Testis (tissue), 3 donors: ENCODE measurements around the gene WDR82. TPM values are rescaled to one million over a fixed set of nuclear protein-coding genes. Genes with fewer than 3 reads are reported as not detected.

Experiments
- DNase-seq: peaks from one replicate; pipeline ENCODE4 v3.0.0-alpha.2; 2019
- H3K27ac ChIP-seq, 2 donors: fragments of 200-600 bp; sonication (generic); one replicate each; pipeline ENCODE4 v1.5.1; 2019
- H3K27me3 ChIP-seq: fragments of 200-600 bp; sonication (generic); one replicate; pipeline ENCODE4 v1.5.1; 2019
- H3K36me3 ChIP-seq: fragments of 200-600 bp; sonication (generic); one replicate; pipeline ENCODE4 v1.5.1; 2017; ENCODE audit warnings: low read depth; ENCODE audit errors: missing control alignments
- H3K4me1 ChIP-seq: fragments of 200-600 bp; sonication (generic); one replicate; pipeline ENCODE4 v1.5.1; 2019
- H3K4me3 ChIP-seq, 2 donors: fragments of 200-600 bp; sonication (generic); one replicate each; pipeline ENCODE4 v1.5.1; 2017 to 2019
- H3K9me3 ChIP-seq: fragments of 200-600 bp; sonication (generic); one replicate; pipeline ENCODE4 v1.5.1; 2017
- POLR2A ChIP-seq: fragments of 450-650 bp; IDR thresholded peaks from one replicate; pipeline ENCODE4 v1.6.1; 2017; ENCODE audit warnings: antibody characterized with exemption, mild to moderate bottlenecking, moderate library complexity
- WGBS, 2 donors: methylation state at CpG; one replicate each; pipeline ENCODE4 v1.1.5; 2018; 5-methylcytosine and 5-hydroxymethylcytosine counted together
- intact Hi-C: fragments of 100-400 bp; cut with DNase I; formaldehyde crosslinking; loops from one replicate; pipeline ENCODE4 v1.15.1; 2023; ENCODE audit warnings: low total_unique reads
- polyA plus RNA-seq: library from polyadenylated mRNA; stranded (reverse); fragments of 350-450 nt; fragmentation: Illumina TruSeq; extraction: RNeasy Lipid Tissue Mini Kit (QIAGEN cat#74804); gene quantifications from one replicate; pipeline ENCODE4 v1.2.3, GENCODE V29; 2014; ENCODE audit warnings: low read depth, low replicate concordance; ENCODE audit not compliant: insufficient read depth
- total RNA-seq, 2 donors: library from RNA; depleted of rRNA; stranded (reverse); fragments of >200 nt; gene quantifications; one replicate each; pipeline ENCODE4 v1.2.3, GENCODE V29; 2016
- TF ChIP-seq, protein P1 (sequence below), 3 experiments: fragments of 450-650 bp in 2 of 3; fragments of 200-600 bp in 1 of 3; sonication (generic) in 1 of 3; IDR thresholded peaks; one replicate each; pipeline ENCODE4 v1.5.1; 2016 to 2019; ENCODE audit warnings: antibody characterized with exemption in 3 of 3, mild to moderate bottlenecking in 2 of 3, moderate library complexity in 1 of 3

Gene WDR82
- total and polyA plus RNA-seq, 3 donors from 2014 or later: 76.1 to 85.7 (median 80.9) TPM

DNA sequence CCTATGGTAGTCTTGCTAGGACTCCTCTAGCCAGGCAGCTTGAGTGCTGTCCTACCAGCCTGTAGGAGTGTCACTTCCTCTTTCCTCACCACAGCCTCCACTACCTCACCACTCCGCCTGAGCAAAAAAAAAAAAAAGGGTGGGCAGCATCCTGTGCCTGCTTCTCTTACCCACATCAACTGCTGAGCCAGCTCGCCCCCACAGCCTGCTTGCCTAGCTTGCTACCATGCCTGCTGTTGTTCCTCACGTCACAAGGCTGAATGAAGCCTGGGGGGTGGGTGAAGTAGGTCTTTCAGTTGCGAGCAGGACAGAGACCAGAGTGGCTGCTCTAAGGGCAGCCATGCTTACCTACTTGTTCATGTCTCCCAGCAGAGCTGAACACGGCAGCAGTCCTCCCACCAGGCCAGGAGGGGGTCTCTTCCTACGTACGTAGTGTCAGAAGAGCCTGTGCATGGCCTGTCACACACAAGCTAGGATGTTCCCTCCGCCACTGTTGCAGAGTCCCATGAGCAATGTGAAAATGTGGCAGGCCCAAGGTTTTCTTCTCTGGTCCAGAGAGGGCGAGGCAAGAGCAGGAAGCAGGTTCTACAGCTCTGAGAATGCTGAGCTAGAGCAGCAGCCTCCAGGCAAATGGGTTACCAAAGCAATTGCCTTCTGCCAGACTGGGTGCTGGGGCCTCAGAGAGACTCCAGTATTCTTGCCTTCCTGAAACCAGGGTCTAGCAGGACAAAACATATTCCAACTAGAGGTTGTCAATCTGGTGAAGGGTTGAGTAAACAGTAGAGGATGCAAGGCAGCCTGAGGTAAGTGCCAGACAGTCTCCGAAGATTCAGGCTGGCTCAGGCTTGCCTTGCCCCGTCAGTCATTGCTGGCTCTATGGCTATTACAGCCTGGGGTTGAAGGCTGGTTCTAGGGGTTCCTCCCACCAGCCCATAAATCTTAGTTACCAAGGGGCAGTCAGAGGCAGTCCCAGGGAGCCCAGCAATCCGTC is 24.8 kb downstream of the WDR82 start:
- no peak overlapping the region for H3K27ac ChIP-seq
- H3K36me3 ChIP-seq: no peaks in the 10 kb centered on the region
- no peak overlapping the region for H3K4me3 ChIP-seq
- intact Hi-C loops: no loop called here
- 70 to 75% methylated on average over 9 to 10 of the region's 12 CpGs for WGBS, 2 donors
- no peaks in the 10 kb centered on the region for H3K4me1 ChIP-seq
- peak; percentile 43 for DNase-seq
- H3K9me3 ChIP-seq: no peaks in the 10 kb centered on the region
- no peaks in the 10 kb centered on the region for H3K27me3 ChIP-seq
- TF ChIP-seq, protein P1, sequence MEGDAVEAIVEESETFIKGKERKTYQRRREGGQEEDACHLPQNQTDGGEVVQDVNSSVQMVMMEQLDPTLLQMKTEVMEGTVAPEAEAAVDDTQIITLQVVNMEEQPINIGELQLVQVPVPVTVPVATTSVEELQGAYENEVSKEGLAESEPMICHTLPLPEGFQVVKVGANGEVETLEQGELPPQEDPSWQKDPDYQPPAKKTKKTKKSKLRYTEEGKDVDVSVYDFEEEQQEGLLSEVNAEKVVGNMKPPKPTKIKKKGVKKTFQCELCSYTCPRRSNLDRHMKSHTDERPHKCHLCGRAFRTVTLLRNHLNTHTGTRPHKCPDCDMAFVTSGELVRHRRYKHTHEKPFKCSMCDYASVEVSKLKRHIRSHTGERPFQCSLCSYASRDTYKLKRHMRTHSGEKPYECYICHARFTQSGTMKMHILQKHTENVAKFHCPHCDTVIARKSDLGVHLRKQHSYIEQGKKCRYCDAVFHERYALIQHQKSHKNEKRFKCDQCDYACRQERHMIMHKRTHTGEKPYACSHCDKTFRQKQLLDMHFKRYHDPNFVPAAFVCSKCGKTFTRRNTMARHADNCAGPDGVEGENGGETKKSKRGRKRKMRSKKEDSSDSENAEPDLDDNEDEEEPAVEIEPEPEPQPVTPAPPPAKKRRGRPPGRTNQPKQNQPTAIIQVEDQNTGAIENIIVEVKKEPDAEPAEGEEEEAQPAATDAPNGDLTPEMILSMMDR (IDR thresholded peaks at IDR 0.05): no peak
- no peak for TF ChIP-seq POLR2A

DNA sequence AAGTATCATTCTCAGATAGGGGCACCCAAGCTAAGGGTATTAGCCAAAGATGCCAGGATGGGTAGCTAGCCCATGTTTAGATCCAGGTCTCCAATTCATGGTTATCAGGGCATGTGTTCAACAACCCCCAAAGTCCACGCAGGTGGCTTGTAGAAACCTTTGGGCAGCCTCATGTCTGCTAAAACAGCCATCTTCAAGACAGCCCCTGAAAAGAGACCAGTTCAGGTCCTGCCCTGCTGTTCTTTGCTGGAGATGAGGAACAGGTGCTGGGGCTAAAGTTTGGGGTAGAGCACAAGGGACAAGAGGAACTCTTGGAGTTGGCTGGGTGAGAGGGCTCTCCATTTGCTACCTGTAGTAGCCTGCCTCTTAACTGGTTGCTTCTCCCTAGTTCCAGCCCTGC is 28.3 kb downstream of the WDR82 start:
- no peak for DNase-seq
- 69 to 86% methylated on average over 1 of the region's 1 CpG for WGBS, 2 donors
- H3K9me3 ChIP-seq: no peaks in the 10 kb centered on the region
- peaks cover 9% of the 10 kb centered on the region for H3K4me1 ChIP-seq
- no peaks in the 10 kb centered on the region for H3K36me3 ChIP-seq
- no peak overlapping the region for H3K27ac ChIP-seq
- TF ChIP-seq, protein P1 (IDR thresholded peaks at IDR 0.05): no peak
- TF ChIP-seq POLR2A: no peak
- intact Hi-C loops: no loop called here
- no peaks in the 10 kb centered on the region for H3K27me3 ChIP-seq
- H3K4me3 ChIP-seq: no peak overlapping the region

DNA sequence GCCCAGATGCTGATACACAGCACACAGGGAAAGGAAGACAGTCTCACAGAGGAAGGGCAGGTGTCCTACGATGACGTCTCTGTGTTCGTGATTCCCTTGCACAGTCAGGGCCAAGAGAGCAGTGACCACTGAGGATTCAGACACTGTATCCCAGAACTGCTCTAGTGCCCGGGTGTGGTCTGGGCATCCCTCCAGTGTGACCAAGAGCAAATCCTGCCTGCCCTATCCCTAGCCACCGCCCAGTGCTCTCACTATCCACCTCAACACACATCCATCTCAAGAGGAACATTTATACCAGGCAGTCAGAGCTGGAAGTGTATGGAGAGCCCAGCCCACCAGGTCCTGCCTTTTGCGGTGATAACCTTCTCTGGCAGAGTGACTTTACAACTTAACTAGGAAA is 28.8 kb downstream of the WDR82 start:
- H3K27ac ChIP-seq: no peak overlapping the region
- 91 to 93% methylated on average over 6 of the region's 6 CpGs for WGBS, 2 donors
- H3K36me3 ChIP-seq: no peaks in the 10 kb centered on the region
- DNase-seq: no peak
- H3K4me1 ChIP-seq: peaks cover 11% of the 10 kb centered on the region
- intact Hi-C loops: no loop called here
- no peaks in the 10 kb centered on the region for H3K27me3 ChIP-seq
- H3K4me3 ChIP-seq: no peak overlapping the region
- H3K9me3 ChIP-seq: no peaks in the 10 kb centered on the region
- TF ChIP-seq, protein P1 (IDR thresholded peaks at IDR 0.05): no peak
- no peak for TF ChIP-seq POLR2A

DNA sequence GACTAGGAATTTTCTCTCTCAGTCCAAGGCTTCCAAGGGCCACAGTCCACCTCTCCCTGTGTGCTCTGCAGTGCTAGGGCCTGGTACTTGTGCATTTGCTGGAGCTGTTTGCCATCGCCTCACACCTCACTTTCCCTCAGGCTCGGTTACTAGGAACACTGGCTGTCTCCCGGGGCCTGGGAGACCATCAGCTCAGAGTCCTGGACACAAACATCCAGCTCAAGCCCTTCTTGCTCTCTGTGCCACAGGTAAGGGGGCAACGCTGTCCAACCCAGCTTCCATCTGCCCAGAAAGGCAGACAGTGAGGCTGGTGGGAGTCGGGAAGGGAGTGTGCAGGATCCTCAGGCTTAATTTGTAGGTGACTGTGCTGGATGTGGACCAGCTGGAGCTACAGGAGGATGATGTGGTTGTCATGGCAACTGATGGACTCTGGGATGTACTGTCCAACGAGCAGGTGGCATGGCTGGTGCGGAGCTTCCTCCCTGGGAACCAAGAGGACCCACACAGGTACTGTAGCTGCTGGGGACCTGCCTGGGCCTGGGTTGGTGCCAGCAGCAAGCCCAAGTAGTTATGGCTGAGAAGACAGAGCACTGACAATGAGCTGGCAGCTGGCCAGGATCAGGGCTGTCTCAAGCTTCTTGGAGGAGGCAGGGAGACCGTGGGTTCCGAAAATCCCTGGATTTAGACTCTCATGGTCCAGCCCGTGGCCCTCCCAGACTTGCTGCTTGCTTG is 29.5 kb downstream of the WDR82 start:
- Histone ChIP-seq H3K4me3 (no peak overlapping the region), H3K9me3 (no peaks in the 10 kb centered on the region), H3K27me3 (no peaks in the 10 kb centered on the region), H3K36me3 (no peaks in the 10 kb centered on the region), H3K27ac (peak overlapping the region in 1 of 2 donors; percentile 24), H3K4me1 (peaks cover 11% of the 10 kb centered on the region)
- TF ChIP-seq, protein P1 (IDR thresholded peaks at IDR 0.05): no peak
- no peak for TF ChIP-seq POLR2A
- peak; percentile 33 for DNase-seq
- 76 to 83% methylated on average over 8 to 10 of the region's 10 CpGs for WGBS, 2 donors
- intact Hi-C loops: no loop called here
